Activated T-helper 2 cell treated with anti-CD3 and anti-CD28 coated beads, Interferon-gamma antibody, Interleukin-2, Interleukin-4, amounts not matched to agents 10 μg/mL and 5 μg/mL and 100 μg/mL, durations not matched to agents 14 hours and 24 hours and 36 hours (primary cell): Measurements from ENCODE around the gene HP. TPM values are rescaled to one million over a fixed set of nuclear protein-coding genes. Genes with fewer than 3 reads are reported as not detected.

Experiments used
- DNase-seq: peaks from one replicate; pipeline ENCODE4 v3.0.0; 2021; ENCODE audit warnings: low spot score
- H3K27ac Mint-ChIP-seq: one replicate; pipeline ENCODE4 v1.8.0; 2021; ENCODE audit warnings: mixed read lengths
- H3K27me3 Mint-ChIP-seq: one replicate; pipeline ENCODE4 v1.8.0; 2021; ENCODE audit warnings: low read depth, mixed read lengths
- H3K36me3 Mint-ChIP-seq: one replicate; pipeline ENCODE4 v1.8.0; 2021; ENCODE audit warnings: low read depth, mixed read lengths
- H3K4me1 Mint-ChIP-seq: one replicate; pipeline ENCODE4 v1.8.0; 2021; ENCODE audit warnings: low read depth, mixed read lengths
- H3K4me3 Mint-ChIP-seq: one replicate; pipeline ENCODE4 v1.8.0; 2021; ENCODE audit warnings: low read depth, mild to moderate bottlenecking, moderate library complexity, mixed read lengths
- H3K9me3 Mint-ChIP-seq: one replicate; pipeline ENCODE4 v1.8.0; 2021; ENCODE audit warnings: mixed read lengths
- intact Hi-C: fragments of 100-400 bp; cut with micrococcal nuclease; formaldehyde crosslinking; loops from one replicate; pipeline ENCODE4 v1.15.1; 2023
- total RNA-seq: library from RNA; stranded (reverse); gene quantifications from 2 replicates; pipeline ENCODE4 v1.2.3, GENCODE V29; 2022

HP gene
- total RNA-seq, 1 donor from 2014 or later = not detected

- no peak for DNase-seq
These were observed 30.3 kb upstream of the HP start for GRCh38 chr16:72023962-72024361.

GRCh38 chr16:72024862-72025382, 29.4 kb upstream of the HP start:
- DNase-seq = no peak
- Mint-ChIP-seq H3K27ac (no peak overlapping the region), H3K9me3 (no peaks in the 10 kb centered on the region), H3K36me3 (peaks cover 24% of the 10 kb centered on the region), H3K4me3 (no peak overlapping the region), H3K27me3 (no peaks in the 10 kb centered on the region), H3K4me1 (no peaks in the 10 kb centered on the region)
- intact Hi-C loops = no loop called here

More at GRCh38 chr16:72023962-72024361, 30.3 kb upstream of the HP start:
- Mint-ChIP-seq H3K9me3 (no peaks in the 10 kb centered on the region), H3K36me3 (peaks cover 30% of the 10 kb centered on the region), H3K4me3 (no peak overlapping the region), H3K27me3 (no peaks in the 10 kb centered on the region), H3K4me1 (no peaks in the 10 kb centered on the region), H3K27ac (no peak overlapping the region)
- intact Hi-C loops = no loop called here

GRCh38 chr16:72025404-72026114, 28.7 kb upstream of the HP start:
- Mint-ChIP-seq H3K4me3 (no peak overlapping the region), H3K27ac (no peak overlapping the region), H3K27me3 (no peaks in the 10 kb centered on the region), H3K4me1 (no peaks in the 10 kb centered on the region), H3K36me3 (peaks cover 24% of the 10 kb centered on the region), H3K9me3 (no peaks in the 10 kb centered on the region)
- intact Hi-C loops = no loop called here
- no peak for DNase-seq

- intact Hi-C loops = no loop called here
- Mint-ChIP-seq H3K27me3 (no peaks in the 10 kb centered on the region), H3K27ac (no peak overlapping the region), H3K36me3 (peaks cover 20% of the 10 kb centered on the region), H3K4me1 (no peaks in the 10 kb centered on the region), H3K4me3 (no peak overlapping the region), H3K9me3 (no peaks in the 10 kb centered on the region)
- DNase-seq = no peak
These were observed 26.5 kb upstream of the HP start for GRCh38 chr16:72027669-72028378.

- no peaks in the 10 kb centered on the region for H3K4me1 Mint-ChIP-seq
- peaks cover 11% of the 10 kb centered on the region for H3K36me3 Mint-ChIP-seq
- intact Hi-C loops = no loop called here
- no peak for DNase-seq
- H3K4me3 Mint-ChIP-seq = no peak overlapping the region
- H3K27ac Mint-ChIP-seq = no peak overlapping the region
- H3K27me3 Mint-ChIP-seq = no peaks in the 10 kb centered on the region
- no peaks in the 10 kb centered on the region for H3K9me3 Mint-ChIP-seq
These were observed 24.6 kb upstream of the HP start for GRCh38 chr16:72029567-72030271.

- Mint-ChIP-seq H3K27me3 (no peaks in the 10 kb centered on the region), H3K4me3 (no peak overlapping the region), H3K36me3 (no peaks in the 10 kb centered on the region), H3K4me1 (no peaks in the 10 kb centered on the region), H3K9me3 (no peaks in the 10 kb centered on the region), H3K27ac (no peak overlapping the region)
- intact Hi-C loops = no loop called here
- no peak for DNase-seq
These were observed 20.9 kb upstream of the HP start for GRCh38 chr16:72033437-72033836.

GRCh38 chr16:72036098-72036497, 18.2 kb upstream of the HP start:
- Mint-ChIP-seq H3K4me1 (no peaks in the 10 kb centered on the region), H3K4me3 (no peak overlapping the region), H3K27me3 (no peaks in the 10 kb centered on the region), H3K27ac (no peak overlapping the region), H3K36me3 (no peaks in the 10 kb centered on the region), H3K9me3 (no peaks in the 10 kb centered on the region)
- no peak for DNase-seq
- intact Hi-C loops = no loop called here

GRCh38 chr16:72042157-72042660, 12.1 kb upstream of the HP start:
- intact Hi-C loops = no loop called here
- H3K4me1 Mint-ChIP-seq = no peaks in the 10 kb centered on the region
- DNase-seq = no peak

GRCh38 chr16:72043058-72043457, 11.2 kb upstream of the HP start:
- Mint-ChIP-seq H3K4me3 (no peak overlapping the region), H3K27ac (no peak overlapping the region), H3K9me3 (no peaks in the 10 kb centered on the region), H3K27me3 (no peaks in the 10 kb centered on the region), H3K36me3 (no peaks in the 10 kb centered on the region), H3K4me1 (no peaks in the 10 kb centered on the region)
- no peak for DNase-seq
- intact Hi-C loops = no loop called here

More at GRCh38 chr16:72042157-72042660, 12.1 kb upstream of the HP start:
- Mint-ChIP-seq H3K36me3 (no peaks in the 10 kb centered on the region), H3K27ac (no peak overlapping the region), H3K4me3 (no peak overlapping the region), H3K9me3 (no peaks in the 10 kb centered on the region), H3K27me3 (no peaks in the 10 kb centered on the region)

GRCh38 chr16:72043539-72043938, 10.8 kb upstream of the HP start:
- Mint-ChIP-seq H3K9me3 (no peaks in the 10 kb centered on the region), H3K27me3 (no peaks in the 10 kb centered on the region), H3K4me1 (no peaks in the 10 kb centered on the region), H3K4me3 (no peak overlapping the region), H3K36me3 (no peaks in the 10 kb centered on the region), H3K27ac (no peak overlapping the region)
- intact Hi-C loops = no loop called here
- DNase-seq = no peak

- no peak overlapping the region for H3K4me3 Mint-ChIP-seq
- intact Hi-C loops = no loop called here
These were observed 10.0 kb upstream of the HP start for GRCh38 chr16:72044296-72044695.

GRCh38 chr16:72044825-72045359, 9.4 kb upstream of the HP start:
- intact Hi-C loops = no loop called here
- DNase-seq = no peak
- Mint-ChIP-seq H3K36me3 (no peaks in the 10 kb centered on the region), H3K4me1 (no peaks in the 10 kb centered on the region), H3K4me3 (no peak overlapping the region), H3K27me3 (no peaks in the 10 kb centered on the region), H3K27ac (no peak overlapping the region), H3K9me3 (peaks cover 7% of the 10 kb centered on the region)

More at GRCh38 chr16:72044296-72044695, 10.0 kb upstream of the HP start:
- no peak for DNase-seq
- Mint-ChIP-seq H3K4me1 (no peaks in the 10 kb centered on the region), H3K27me3 (no peaks in the 10 kb centered on the region), H3K9me3 (peaks cover 6% of the 10 kb centered on the region), H3K27ac (no peak overlapping the region), H3K36me3 (no peaks in the 10 kb centered on the region)
